GM18526 (cell line): Measurements from ENCODE around the gene TSPOAP1.

Experiments used
- POLR2A ChIP-seq: IDR thresholded peaks from 3 replicates; pipeline ENCODE4 v1.6.1; 2011; ENCODE audit not compliant: insufficient read length; ENCODE audit errors: extremely low read depth

Gene TSPOAP1

DNA sequence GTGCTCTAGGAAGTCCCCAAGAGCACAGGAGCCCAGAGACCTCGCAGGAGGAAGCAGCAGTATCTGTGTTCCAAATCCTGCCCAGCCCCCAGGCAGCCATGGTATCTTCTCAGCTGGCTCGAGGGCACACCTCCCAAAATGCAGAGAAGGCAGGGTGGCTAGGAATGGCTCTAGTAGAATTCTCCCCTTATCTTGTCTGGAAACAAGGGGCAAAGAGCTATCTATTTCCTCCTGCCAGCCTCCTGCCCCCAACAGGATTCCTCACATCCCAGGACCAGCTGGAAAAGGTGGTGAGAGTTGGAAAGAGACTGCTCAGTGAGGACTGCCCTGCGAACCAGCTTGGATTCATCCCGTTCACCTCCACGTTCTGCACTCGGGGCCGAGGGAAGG lies 8.6 kb upstream of the TSPOAP1 start:
- no peak for TF ChIP-seq POLR2A

DNA sequence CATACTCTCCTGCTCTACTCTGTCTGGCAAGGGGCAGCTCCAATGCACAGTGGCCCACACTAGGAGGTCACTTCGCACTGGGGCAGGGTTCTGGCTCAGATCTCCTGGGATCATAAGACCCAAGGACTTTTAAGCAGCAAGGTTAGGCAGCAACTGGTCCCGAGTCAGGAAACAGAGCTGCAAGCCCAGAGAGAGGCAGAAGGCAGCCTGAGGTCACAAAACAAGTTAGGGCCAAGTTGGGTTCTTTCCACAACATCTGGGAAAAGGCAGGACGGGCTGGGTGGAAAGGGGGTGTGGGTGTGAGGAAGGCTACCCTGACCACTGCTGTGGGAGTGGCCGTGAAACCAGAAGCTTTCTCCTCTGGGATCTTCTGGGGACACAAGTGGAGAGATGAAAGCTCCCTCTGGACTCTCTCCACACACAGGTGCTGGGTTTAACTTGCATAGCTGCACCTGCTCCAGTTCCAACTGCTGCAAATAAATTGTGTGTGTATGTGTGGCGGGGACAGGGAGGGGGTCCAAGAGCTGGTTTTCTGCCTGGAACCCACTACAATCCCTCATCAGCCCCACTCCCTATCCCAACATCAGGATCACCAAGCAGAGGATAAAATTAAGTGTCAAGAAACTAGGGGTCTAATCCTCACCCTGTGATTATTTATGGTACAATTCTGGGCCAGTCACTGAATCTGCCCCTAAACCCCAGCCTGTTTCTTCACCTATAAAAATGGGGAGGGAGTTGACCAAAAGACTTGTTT lies 8.0 kb upstream of the TSPOAP1 start:
- no peak for TF ChIP-seq POLR2A

DNA sequence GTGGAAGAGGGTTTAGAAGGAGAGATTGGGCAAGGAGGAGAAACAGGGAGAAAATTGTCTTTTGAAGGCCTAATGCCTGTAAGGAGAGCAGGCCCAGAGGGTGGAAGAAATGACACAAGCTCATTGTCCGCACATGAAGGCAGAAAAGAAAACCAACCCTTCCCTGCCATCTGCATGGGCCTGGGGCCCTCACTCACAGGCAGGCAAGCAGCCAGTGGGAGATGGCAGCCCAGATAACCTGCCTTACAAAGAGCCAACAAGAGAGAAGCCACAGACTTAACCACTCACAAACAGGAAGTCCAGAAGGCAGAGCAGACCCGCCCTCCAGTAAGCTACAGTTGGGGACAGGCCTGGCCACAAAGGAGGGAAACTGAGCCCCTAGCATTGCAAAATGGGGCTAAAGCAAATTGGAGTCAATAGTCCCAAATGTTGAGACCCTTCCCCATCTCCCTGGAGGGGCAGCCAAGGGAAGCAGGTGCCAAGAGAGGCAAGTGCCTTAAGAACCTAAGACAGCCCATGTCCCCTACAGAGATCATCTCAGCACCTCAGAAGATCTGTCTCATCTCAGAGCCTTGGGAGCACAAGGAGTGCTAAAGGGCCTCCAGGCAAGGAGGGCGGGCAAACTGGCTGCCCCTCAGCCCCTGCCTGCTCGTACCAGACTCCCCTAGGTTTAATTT lies 7.3 kb upstream of the TSPOAP1 start:
- TF ChIP-seq POLR2A: no peak

DNA sequence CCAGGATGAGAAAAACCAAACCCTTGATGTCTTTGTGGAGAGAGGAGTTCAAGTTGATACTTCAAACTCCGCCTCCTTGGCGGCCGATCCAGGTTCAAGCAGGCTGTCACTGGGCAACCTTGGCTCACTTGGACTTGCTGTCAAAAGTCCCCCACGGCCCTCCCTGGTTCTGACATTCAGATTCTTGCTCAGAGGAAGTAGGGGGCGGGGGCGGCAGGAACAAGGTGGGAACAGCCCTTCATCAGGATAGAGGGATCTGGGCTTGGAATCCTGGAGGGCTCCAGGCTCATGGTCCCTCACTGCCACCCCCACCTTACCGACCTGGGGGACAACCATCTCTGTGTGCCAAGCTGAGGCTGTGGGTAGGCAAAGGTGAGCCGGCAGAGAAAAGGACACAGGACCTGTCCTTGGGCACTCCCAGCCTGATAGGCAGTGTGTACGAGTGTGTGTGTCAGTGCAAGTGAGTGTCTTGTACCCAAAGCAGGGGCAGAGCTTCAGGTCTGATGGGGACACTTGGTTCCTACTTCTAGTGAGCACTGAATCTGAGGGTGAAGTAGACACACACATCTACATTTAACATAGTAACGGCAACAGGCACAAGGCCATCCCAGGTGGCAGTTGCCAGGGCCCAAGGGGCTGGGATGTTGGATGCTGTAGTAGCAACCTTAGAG lies 6.6 kb upstream of the TSPOAP1 start:
- no peak for TF ChIP-seq POLR2A

DNA sequence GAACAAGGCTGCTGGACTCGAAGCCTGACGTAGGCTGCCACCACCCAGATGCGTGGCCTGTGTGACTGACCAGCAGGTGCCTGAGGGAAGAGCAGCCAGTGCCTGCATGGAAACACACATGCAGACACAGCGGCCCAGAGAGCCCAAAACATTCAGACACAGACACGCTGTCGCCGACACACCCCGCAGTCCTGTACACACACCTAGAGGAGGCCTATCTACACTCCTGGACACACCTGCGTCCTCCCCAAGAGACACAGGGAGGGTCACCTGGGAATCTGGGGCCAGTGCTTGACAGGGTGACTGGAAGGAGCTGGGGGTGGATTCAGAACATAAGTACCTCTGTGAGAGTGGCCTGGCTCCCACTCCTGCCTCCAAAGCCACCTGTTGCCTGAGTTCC lies 6.1 kb upstream of the TSPOAP1 start:
- no peak for TF ChIP-seq POLR2A

DNA sequence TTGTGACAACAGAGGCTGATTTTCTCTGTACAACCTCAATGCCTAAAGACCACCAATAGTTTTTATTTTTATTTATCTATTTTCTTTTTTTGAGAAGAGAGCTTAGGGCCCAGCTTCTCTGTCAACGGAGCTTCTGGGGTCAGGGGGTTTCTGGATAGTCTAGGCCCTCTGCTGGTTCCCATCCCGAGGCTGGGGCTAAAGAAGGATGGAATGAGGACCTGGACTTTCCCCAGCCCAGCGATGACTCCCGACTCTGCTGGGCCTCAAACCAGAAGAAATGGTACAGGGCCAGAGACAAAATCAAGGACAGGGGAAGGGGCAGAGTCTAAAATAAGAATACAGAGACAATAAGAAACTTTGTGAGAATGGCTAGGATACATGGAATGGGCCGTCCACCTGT lies 5.7 kb upstream of the TSPOAP1 start:
- no peak for TF ChIP-seq POLR2A

DNA sequence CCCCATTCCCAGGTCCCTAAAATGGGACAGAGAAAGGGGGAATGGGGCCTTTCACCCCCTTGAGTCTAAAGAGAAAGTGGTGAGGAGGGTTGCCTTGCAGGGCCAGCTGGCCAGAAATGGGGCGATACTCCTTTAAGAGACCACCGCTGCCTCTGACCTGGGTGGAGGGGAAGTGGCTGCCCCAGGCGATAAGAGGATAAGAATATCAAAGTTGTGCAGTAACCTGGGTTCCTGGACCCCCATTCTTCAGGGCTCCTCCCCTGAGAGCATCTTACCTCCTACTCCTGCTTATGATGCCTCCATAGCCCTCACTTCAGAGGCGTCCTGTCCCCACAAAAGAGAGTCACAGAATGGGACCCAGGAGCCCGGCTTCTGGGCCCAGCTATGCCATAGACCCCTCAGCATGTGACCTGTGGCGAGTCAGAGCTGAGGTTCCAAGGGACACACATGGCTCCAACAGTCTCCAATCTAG lies 5.2 kb upstream of the TSPOAP1 start:
- no peak for TF ChIP-seq POLR2A

DNA sequence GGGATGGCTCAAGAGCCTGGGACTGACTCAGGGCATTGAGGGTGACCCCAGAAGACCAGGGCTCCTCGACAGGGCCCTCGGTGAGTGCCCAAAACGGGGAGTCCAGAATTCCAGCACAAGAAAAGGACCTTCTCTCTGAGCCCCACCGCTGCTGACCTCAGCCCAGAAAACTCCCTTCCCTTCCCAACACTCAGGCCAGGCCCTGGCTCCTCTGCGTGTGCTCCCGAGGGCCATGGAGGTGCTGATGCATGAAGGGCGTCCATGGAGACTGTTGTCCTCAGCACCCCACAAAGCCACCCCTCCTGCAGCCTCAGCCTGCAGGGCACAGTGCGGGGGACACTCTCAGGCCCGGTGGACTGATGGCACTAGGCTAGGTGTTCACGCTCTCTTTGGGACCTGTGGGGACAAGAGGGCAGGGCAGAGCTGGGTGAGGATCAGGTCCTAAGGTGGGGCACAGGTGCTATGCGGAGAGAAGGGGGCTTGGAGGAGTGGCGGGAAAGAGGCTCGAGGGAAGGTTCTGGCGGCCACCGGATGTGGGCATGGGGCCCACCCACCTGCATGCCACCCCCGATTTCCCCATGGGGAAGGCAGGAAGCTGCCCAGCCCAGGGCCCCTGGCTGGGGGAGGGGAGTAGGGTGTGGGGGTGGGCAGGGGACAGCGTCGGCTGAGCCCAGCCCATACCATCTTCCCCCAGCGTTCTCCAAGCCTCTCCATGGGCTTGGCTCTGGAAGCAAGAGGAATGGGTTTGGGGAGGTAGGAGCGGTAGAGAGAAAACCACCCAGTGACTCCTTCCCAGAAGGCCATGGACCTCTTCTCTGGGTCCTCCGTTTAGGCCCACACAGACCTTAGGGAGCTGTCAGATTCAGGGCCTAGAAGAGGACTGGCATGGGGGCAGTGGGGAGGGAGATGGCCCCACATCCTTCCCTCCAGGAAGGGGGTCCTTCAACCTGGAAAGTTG lies 4.5 kb upstream of the TSPOAP1 start:
- no peak for TF ChIP-seq POLR2A

DNA sequence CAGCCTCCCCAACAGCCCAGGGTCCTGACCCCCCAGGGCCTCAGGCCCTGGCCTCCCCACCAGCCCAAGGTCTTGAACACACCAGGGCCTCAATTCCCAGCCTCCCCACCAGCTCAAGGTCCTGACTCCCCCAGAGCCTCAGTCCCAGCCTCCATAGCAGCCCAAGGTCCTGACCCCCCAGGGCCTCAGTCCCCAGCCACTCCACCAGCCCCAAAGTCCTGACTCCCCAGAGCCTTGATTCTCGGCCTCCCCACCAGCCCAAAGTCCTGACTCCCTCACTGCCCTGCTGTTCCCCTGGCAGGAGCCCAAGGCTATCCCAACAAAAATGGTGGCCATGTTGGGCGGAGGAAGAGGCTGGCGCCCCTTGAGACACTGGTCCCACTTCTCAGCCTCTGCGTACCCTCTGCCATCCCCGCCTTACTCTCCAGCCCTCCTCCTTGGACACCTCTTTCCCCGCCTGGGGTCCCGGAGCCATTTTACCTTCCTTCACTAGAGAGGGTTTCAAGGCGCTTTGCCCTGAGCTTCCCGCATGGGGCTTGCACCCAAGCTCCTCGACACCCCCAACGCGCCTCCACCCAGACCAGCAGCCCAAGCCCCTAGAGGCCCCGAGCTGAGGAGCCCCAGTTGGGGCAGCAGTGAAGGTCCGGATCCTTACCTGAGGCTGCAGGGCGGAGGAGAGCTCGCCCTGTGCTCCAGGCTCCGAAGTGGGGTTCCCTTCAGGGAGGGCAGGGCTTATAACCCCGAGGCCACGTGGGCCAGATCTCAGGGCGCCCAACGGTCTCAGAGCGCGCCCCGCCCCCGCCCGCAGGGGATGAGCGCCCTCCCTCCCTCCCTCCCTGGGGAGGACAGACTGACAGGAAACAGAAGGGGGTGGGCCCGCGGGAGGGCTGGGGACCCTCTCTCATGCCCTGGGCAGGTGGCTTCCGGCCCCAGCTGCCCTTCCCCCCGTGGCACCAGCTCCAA lies 3.5 kb upstream of the TSPOAP1 start:
- TF ChIP-seq POLR2A: no peak

DNA sequence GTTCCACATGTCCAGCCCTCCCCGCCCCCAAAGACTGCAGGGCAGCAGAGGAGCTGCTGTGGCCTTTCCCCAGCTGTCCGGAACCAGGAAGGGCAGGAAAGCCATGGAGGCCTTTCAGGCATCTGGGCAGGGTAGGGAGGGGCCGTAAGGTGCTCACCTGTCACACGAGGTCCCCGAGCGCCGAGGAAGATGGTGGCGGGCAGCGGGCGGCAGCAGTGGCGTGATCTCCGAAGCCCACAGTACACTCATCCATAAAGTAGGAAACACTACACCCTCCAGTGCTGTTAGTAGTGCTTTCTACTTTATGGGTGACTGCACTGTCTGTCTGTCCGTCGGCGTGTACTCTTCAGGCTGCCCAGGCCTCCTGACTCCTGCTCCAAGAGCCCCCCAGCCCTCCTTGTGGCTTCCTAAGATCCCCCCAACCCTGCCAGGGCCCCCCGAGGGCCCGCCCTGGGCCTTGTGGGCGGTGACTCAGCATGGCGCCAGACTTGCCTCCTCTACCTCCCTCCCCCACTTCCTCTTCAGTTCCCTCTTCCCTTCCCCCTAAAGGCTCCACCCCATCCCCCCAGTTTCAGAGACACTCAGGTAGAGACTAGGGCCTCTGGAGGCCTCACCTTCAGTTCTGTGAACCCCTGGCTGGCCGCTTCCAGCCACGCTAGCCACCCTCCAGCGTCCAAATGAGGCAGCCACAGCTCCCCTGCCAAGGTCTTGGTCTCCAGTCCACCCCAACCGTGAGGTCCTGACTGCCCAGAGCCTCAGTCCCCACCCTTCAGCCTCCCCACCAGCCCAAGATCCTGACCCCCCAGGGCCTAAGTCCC lies 2.6 kb upstream of the TSPOAP1 start:
- TF ChIP-seq POLR2A: no peak

DNA sequence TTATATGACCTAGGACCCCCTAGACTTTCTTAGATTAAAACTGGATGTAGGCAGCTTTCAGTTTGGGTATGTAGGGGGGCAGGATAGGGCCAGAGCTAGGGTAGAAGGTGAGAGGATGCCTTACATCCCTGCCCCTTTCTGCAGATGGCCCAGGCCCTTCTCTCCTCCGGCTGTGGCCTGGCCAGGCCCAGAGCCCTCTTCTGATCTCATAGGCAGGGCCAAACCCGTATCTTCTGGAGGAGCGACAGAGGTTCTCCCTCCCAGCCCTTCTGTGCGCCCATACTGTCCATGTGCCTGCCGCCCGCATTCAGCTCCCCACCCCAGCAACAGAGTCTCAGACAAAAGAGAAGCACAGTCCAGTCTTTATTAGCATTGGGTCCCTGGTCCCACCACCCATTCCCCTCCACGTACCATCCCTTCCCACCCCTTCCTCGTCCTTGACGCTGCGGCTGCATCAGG lies 2.0 kb upstream of the TSPOAP1 start:
- TF ChIP-seq POLR2A: no peak

DNA sequence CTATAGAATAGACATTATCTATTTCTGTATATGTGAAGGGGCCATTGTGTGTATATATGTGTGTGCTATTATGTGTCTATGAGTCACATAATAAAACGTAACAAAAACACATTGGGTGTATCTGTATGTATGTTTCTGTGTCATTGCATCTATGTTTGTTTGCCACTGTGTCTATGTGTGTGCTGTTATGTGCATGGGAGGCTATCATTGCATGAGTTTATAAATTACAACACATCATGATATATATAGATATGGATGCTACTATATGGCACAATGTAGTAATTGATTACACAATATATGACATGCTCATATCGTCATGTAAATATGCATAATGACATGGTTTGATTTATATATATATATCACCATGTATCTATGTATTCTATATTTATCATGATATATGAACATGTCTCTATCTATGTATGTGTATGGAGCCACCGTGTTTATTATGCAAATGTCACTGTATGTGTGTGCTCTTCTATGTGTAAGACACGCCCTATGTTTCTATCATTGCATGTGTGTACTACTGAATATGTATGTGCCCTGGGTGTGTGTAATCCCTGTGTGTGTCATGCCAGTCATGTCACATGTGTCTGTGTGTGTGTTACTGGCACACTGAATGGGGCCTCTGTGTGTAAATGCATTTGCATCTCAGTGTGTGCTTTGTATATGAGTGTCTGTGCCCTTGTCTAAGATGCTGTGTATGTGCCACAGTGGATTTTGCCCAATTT lies 1.4 kb upstream of the TSPOAP1 start:
- no peak for TF ChIP-seq POLR2A

DNA sequence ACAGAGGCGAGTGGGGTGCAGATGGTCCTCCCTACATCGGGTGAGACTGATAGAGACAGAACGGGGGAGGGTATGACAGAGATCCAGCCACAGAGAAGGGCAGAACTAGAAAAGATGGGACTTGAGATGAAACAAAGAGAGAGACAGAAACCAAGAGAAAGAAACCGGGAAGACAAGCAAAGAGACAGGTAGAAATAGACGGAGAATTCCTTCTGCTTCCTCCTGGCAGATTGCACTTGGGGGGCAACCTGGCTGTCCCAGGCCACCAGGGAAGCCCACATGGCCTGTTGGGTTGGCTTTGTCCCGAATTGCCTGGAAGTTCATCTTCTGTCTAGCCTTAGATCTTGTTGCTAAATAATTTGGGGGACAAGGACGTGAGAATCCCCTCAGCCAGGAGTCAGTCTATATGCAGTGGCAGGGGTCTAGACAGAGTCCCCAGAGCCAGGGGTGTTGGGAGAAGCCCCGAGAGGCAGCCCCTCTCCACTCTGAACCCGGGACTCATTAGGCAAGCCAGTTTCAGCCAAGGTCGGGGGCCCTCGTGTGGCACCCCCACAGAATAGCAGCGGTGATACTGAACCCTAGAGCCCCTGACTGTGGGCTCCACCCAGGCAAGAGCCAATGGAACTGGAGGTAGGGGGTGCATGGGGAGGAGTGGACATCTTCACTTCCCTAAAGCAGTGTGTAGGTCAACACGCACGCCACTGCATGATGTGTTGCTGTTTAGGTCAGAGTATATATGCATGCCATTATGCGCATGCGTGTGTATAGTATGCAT lies 627 bp upstream of the TSPOAP1 start:
- no peak for TF ChIP-seq POLR2A
